ENCODE data around the gene SEC14L2.

DNA sequence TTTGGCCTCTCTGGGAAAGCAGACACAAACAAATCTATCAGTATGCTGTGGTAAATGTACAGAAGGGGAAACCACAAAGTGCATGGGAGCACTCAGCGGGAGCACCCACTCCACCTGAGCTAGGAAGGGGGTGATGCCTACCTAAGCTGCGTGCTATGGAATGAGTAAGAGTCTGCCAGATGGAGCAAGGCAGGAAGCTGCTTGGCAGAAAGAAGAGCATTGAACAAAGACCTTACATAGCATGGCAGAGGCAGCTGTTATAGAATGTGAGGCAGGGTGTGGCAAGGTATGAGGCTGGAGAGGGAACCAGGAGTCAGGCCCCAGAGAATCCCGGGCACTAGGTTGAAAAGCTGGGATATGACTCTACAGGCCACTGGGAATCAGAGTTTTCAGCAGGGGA lies 15.0 kb downstream of the SEC14L2 start:
- TF ChIP-seq POLR2A (IDR thresholded peaks at IDR 0.05) = no peak
- TF ChIP-seq, protein P1, sequence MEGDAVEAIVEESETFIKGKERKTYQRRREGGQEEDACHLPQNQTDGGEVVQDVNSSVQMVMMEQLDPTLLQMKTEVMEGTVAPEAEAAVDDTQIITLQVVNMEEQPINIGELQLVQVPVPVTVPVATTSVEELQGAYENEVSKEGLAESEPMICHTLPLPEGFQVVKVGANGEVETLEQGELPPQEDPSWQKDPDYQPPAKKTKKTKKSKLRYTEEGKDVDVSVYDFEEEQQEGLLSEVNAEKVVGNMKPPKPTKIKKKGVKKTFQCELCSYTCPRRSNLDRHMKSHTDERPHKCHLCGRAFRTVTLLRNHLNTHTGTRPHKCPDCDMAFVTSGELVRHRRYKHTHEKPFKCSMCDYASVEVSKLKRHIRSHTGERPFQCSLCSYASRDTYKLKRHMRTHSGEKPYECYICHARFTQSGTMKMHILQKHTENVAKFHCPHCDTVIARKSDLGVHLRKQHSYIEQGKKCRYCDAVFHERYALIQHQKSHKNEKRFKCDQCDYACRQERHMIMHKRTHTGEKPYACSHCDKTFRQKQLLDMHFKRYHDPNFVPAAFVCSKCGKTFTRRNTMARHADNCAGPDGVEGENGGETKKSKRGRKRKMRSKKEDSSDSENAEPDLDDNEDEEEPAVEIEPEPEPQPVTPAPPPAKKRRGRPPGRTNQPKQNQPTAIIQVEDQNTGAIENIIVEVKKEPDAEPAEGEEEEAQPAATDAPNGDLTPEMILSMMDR (IDR thresholded peaks at IDR 0.05) = no peak

Data from sigmoid colon (tissue), 3 donors.